Measurements from ENCODE around the gene RPTOR. TPM values are rescaled to one million over a fixed set of nuclear protein-coding genes. Genes with fewer than 3 reads are reported as not detected.
A peak's percentile ranks its signal among the peaks of the same experiment; 100 is the strongest.

RPTOR gene
- total and polyA plus RNA-seq, 2 experiments from 2014 or later: 13.2 to 37.9 TPM

DNA sequence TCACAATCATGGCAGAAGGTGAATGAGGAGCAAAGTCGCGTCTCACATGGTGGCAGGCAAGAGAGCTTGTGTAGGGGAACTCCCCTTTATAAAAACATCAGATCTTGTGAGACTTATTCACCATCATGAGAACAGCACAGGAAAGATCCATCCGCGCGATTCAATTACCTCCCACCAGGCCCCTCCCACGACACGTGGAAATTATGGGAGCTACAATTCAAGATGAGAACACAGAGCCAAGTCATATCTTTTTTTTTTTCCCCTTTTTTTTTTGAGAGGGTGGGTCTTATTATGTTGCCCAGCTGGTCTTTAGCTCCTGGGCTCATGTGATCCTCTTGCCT, 60.0 kb downstream of the RPTOR start:
- no peak overlapping the region for H3K4me3 ChIP-seq
- no peaks in the 10 kb centered on the region for H3K36me3 ChIP-seq
- no peak for TF ChIP-seq CTCF (IDR thresholded peaks at IDR 0.05; ENCODE audit: low read depth, low read length)
- H3K27me3 ChIP-seq: no peaks in the 10 kb centered on the region
- H3K27ac ChIP-seq: no peak overlapping the region
- DNase-seq (ENCODE audit: low read depth in 1 of 2, low spot score in 1 of 2): no peak
- no peaks in the 10 kb centered on the region for H3K9me3 ChIP-seq (ENCODE audit: low read depth)
- H3K4me1 ChIP-seq (ENCODE audit: low read depth): no peaks in the 10 kb centered on the region

- Histone ChIP-seq H3K4me1 (ENCODE audit: low read depth) (no peaks in the 10 kb centered on the region), H3K4me3 (no peak overlapping the region), H3K36me3 (no peaks in the 10 kb centered on the region), H3K27ac (no peak overlapping the region), H3K9me3 (ENCODE audit: low read depth) (no peaks in the 10 kb centered on the region), H3K27me3 (no peaks in the 10 kb centered on the region)
- peak in 1 of 2 donors; percentile 24 for DNase-seq (ENCODE audit: low read depth in 1 of 2, low spot score in 1 of 2)
- no peak for TF ChIP-seq CTCF (IDR thresholded peaks at IDR 0.05; ENCODE audit: low read depth, low read length)
These were observed 60.9 kb downstream of the RPTOR start for GRCh38 chr17:80605326-80606066.

DNA sequence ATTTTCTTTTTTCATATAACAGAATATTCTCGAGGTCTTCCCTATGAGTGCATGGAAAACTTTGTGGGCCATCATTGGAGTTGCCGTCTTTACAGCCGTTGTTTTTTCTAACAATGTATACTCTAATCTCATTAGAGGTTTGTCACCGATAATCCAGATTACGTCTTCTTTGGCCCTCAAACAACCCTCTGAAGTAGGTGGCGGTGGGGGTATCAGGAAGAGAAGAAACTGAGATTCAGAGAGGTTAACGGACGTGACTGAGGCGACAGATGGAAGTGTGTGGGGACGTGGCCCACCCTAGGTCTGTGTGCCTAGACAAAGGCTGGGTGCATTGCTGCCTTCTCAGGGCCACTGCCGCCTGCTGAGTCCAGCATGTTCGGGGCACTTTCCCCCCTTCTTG, 63.7 kb downstream of the RPTOR start:
- no peak overlapping the region for H3K4me3 ChIP-seq
- no peaks in the 10 kb centered on the region for H3K9me3 ChIP-seq (ENCODE audit: low read depth)
- no peak for TF ChIP-seq CTCF (IDR thresholded peaks at IDR 0.05; ENCODE audit: low read depth, low read length)
- H3K36me3 ChIP-seq: no peaks in the 10 kb centered on the region
- DNase-seq (ENCODE audit: low read depth in 1 of 2, low spot score in 1 of 2): no peak
- no peaks in the 10 kb centered on the region for H3K4me1 ChIP-seq (ENCODE audit: low read depth)
- H3K27ac ChIP-seq: no peak overlapping the region
- no peaks in the 10 kb centered on the region for H3K27me3 ChIP-seq

DNA sequence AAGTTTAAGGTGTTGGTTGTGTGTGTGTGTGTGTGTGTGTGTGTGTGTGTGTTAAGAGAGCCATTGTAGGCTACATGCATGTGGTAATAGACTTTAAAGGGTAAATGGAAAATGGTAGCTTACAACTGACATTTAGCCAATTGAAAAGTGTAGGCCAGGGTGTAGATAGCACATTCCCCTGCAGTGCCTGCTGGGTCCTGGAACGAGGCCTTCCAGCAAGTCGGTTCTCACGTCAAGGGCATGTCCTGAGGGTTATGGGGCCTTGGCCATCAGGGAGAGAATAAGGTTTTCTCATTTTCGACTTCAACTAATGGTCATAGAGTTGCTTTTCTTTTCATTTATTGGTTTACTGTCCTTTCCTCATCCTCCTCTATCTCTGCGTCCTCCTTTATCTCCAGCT, 65.1 kb downstream of the RPTOR start:
- no peaks in the 10 kb centered on the region for H3K4me1 ChIP-seq (ENCODE audit: low read depth)
- no peak for TF ChIP-seq CTCF (IDR thresholded peaks at IDR 0.05; ENCODE audit: low read depth, low read length)
- H3K36me3 ChIP-seq: no peaks in the 10 kb centered on the region
- no peak for DNase-seq (ENCODE audit: low read depth in 1 of 2, low spot score in 1 of 2)
- H3K9me3 ChIP-seq (ENCODE audit: low read depth): no peaks in the 10 kb centered on the region
- H3K27ac ChIP-seq: no peak overlapping the region
- H3K4me3 ChIP-seq: no peak overlapping the region
- H3K27me3 ChIP-seq: no peaks in the 10 kb centered on the region

DNA sequence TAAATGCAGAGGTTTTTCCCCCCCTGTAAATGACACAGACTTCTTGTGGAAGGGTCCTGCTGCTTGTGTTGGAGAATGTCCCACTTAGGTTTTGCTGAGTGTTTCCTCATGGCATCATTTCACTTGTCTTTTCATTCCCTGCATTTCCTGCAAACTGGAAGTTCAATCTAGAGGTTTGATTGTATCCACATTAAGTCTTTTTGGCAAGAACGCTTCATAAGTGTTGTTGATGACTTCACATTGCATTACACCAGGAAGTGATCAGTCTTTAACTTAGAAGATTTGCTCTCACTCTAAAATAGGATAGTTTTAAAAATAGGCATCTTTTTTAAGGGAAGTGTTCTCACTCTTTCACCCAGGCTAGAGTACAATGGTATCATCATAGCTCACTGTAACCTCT, 67.2 kb downstream of the RPTOR start:
- Histone ChIP-seq H3K27me3 (no peaks in the 10 kb centered on the region), H3K36me3 (no peaks in the 10 kb centered on the region), H3K4me1 (ENCODE audit: low read depth) (no peaks in the 10 kb centered on the region), H3K27ac (no peak overlapping the region), H3K4me3 (no peak overlapping the region), H3K9me3 (ENCODE audit: low read depth) (no peaks in the 10 kb centered on the region)
- TF ChIP-seq CTCF (IDR thresholded peaks at IDR 0.05; ENCODE audit: low read depth, low read length): no peak
- DNase-seq (ENCODE audit: low read depth in 1 of 2, low spot score in 1 of 2): no peak

Measured in cardiac muscle cell (in vitro differentiated cells and primary cell).